Panc1 (cell line): Measurements from ENCODE around the gene SDF4.

Experiments used
- POLR2AphosphoS5 ChIP-seq: IDR thresholded peaks from 2 replicates; pipeline ENCODE4 v1.6.1; 2012; ENCODE audit warnings: mild to moderate bottlenecking, low read depth, low read length, moderate library complexity
- TF ChIP-seq, protein P1 (sequence below): fragments of 450-650 bp; IDR thresholded peaks from 2 replicates; pipeline ENCODE4 v1.5.1; 2017; ENCODE audit warnings: mild to moderate bottlenecking

DNA sequence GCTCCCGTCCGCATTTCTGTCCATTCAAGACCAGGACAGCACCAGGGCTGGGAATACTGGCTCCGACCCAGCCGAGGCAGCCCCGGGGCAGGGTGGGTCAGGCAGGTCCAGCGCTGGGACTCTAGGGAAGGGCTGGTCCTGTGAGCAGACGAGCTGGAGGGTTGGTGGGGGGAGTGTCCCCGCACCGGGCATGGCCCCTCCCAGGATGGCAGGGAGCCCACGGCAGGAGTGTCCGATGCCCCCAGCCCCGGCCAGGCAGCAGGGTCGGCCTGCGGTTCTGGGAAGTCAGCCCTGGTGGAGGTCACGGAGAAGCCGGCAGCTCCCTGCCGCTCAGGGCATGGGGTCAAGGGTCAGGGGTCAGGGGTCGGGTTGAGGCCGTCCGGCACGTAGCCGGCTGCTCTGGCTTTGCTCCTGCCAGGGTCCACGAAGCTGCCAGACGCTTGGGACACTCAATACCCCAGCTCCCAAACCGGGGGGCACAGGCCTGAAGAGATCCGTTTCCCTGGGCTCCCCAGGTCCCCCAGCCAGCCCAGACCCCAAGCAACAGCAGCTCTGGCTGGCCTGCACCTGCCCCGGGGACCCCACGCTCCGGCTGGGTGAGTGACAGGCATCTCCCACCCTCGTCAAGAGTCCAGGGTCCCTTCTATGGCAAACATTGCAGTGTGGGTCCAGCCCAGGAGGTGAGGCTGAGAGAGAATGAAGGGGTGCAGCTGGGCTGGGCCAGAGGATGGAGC is 8.0 kb upstream of the SDF4 start:
- TF ChIP-seq, protein P1, sequence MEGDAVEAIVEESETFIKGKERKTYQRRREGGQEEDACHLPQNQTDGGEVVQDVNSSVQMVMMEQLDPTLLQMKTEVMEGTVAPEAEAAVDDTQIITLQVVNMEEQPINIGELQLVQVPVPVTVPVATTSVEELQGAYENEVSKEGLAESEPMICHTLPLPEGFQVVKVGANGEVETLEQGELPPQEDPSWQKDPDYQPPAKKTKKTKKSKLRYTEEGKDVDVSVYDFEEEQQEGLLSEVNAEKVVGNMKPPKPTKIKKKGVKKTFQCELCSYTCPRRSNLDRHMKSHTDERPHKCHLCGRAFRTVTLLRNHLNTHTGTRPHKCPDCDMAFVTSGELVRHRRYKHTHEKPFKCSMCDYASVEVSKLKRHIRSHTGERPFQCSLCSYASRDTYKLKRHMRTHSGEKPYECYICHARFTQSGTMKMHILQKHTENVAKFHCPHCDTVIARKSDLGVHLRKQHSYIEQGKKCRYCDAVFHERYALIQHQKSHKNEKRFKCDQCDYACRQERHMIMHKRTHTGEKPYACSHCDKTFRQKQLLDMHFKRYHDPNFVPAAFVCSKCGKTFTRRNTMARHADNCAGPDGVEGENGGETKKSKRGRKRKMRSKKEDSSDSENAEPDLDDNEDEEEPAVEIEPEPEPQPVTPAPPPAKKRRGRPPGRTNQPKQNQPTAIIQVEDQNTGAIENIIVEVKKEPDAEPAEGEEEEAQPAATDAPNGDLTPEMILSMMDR = no peak
- TF ChIP-seq POLR2AphosphoS5 = no peak
